ENCODE measurements around the gene ESR1.

DNA sequence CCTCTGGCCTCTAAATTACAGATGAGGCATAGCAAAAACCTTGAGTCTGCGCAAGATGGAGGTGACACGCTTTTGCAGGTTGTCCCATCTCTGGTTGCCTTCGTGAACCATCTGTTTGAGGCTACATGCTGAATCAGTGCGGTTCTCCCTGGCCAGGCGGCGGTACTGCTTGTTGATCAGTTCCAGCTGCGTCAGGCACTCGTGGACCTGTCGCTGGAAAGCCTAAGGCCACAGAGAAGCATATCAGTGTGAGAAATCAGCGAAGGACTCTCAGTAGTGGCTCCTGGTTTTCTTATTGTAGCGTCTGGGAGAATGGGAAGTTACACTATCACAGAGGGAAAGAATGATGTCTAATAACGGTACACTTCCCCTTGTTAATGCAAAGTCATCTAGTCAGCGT lies 344.4 kb downstream of the ESR1 start:
- TF ChIP-seq POLR2A (IDR thresholded peaks at IDR 0.05), result no peak
- TF ChIP-seq, protein P1, sequence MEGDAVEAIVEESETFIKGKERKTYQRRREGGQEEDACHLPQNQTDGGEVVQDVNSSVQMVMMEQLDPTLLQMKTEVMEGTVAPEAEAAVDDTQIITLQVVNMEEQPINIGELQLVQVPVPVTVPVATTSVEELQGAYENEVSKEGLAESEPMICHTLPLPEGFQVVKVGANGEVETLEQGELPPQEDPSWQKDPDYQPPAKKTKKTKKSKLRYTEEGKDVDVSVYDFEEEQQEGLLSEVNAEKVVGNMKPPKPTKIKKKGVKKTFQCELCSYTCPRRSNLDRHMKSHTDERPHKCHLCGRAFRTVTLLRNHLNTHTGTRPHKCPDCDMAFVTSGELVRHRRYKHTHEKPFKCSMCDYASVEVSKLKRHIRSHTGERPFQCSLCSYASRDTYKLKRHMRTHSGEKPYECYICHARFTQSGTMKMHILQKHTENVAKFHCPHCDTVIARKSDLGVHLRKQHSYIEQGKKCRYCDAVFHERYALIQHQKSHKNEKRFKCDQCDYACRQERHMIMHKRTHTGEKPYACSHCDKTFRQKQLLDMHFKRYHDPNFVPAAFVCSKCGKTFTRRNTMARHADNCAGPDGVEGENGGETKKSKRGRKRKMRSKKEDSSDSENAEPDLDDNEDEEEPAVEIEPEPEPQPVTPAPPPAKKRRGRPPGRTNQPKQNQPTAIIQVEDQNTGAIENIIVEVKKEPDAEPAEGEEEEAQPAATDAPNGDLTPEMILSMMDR (IDR thresholded peaks at IDR 0.05), result no peak
- TF ChIP-seq POLR2AphosphoS5 (IDR thresholded peaks at IDR 0.05), result no peak

Measured in breast epithelium (tissue), 3 donors.